ENCODE measurements around the gene TMEM176B.

The TMEM176B gene

GRCh38 chr7:150830937-150831336 lies 30.8 kb upstream of the TMEM176B start:
- H3K4me3 ChIP-seq (ENCODE audit: low read depth, low read length), result no peak overlapping the region
- DNase-seq (ENCODE audit: low read depth), result no peak
- no peak for TF ChIP-seq CTCF (conservative IDR thresholded peaks at IDR 0.05; ENCODE audit: low read depth, low read length)

GRCh38 chr7:150829426-150829825 lies 29.3 kb upstream of the TMEM176B start:
- DNase-seq (ENCODE audit: low read depth), result no peak
- no peak for TF ChIP-seq CTCF (conservative IDR thresholded peaks at IDR 0.05; ENCODE audit: low read depth, low read length)
- H3K4me3 ChIP-seq (ENCODE audit: low read depth, low read length), result no peak overlapping the region

- DNase-seq (ENCODE audit: low read depth), result no peak
- no peak for TF ChIP-seq CTCF (conservative IDR thresholded peaks at IDR 0.05; ENCODE audit: low read depth, low read length)
- no peak overlapping the region for H3K4me3 ChIP-seq (ENCODE audit: low read depth, low read length)
Measured at GRCh38 chr7:150828384-150828783, 28.2 kb upstream of the TMEM176B start.

GRCh38 chr7:150826061-150826849 lies 26.1 kb upstream of the TMEM176B start:
- DNase-seq (ENCODE audit: low read depth), result no peak
- no peak for TF ChIP-seq CTCF (conservative IDR thresholded peaks at IDR 0.05; ENCODE audit: low read depth, low read length)
- H3K4me3 ChIP-seq (ENCODE audit: low read depth, low read length), result no peak overlapping the region

DNA sequence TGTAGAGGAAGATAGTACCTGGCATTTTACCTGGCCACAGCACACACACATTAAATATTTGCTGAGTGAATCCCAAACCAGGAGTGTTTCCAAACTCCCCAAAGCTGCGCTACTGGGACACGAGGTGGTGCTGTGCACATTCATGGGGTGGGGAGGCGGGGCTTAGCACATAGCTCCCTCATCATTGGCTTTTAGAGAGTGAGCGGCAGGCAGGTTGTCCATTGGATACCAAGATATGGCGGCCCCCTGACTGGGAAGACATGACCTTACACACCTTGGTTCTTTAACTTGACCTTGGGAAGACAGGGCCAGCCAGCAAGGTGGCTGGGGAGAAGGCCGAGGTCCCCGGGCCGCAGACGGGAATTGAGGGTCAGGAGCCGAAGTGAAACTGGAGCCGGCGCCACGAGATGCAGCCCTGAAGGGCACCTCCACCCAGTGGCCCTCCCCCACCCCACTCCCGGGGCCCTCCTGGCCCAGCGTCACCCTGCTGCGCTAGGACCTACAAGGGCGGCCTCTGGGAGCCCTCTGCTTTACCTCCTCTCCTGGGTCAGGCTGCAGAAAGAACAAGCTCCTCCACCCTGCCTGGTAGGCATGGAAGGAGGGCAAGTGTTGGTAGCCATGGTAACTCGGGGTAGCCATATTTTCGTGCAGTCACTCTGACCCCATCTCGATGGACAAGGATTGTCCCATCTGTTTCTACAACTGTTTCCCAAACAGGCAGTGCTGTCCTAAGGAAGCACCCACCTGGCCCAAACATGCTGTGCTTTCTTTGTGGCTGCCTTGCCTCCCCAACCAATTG lies 24.4 kb upstream of the TMEM176B start:
- TF ChIP-seq CTCF (conservative IDR thresholded peaks at IDR 0.05; ENCODE audit: low read depth, low read length), result no peak
- no peak overlapping the region for H3K4me3 ChIP-seq (ENCODE audit: low read depth, low read length)
- no peak for DNase-seq (ENCODE audit: low read depth)

DNA sequence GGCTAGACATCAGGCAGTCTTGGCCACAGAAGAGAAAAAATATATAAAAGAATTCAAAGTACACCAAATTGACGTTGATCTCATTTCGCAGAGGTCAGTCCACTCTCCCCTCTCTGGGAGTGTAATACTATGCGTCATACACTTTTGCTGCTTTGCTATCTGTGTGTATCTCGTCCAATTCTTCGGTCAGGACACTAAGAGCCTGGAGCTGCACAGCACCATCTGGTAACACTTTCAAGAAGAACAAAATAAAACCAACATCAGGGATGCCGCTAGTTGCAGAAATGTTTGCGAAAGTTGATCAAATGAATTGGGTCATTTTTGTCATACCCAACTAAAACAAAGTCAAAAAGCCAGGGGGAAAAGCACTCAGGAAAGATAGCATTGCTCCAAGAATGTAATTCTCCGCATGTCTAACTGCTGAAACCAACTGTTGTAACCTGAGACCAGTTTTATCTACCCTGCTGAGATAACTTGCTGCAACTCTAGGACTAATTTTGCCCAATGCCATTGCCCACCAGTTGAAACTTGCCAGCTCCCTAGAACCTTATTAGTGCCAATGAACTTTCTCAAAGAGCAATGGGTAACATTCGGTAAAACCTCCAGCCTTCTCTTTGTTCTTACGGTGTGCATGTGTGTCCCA lies 23.4 kb upstream of the TMEM176B start:
- no peak for TF ChIP-seq CTCF (conservative IDR thresholded peaks at IDR 0.05; ENCODE audit: low read depth, low read length)
- H3K4me3 ChIP-seq (ENCODE audit: low read depth, low read length), result no peak overlapping the region
- DNase-seq (ENCODE audit: low read depth), result peak; percentile 1

Measured in choroid plexus epithelial cell (primary cell).